Measurements from ENCODE around the gene CYP2C8. TPM values are rescaled to one million over a fixed set of nuclear protein-coding genes. Genes with fewer than 3 reads are reported as not detected.
"Not testable (repeated sequence)": the region's sequence is repeated elsewhere in the genome, so short reads cannot be mapped to it uniquely, and the experiment has no call there.

CYP2C8 gene
- polyA plus RNA-seq (2012; ENCODE audit: insufficient read depth, insufficient read length, low read depth), result not detected

- no peaks in the 10 kb centered on the region for H3K36me3 ChIP-seq
- H3K9me3 ChIP-seq, result no peaks in the 10 kb centered on the region
- no peak for TF ChIP-seq CTCF (IDR thresholded peaks at IDR 0.05; ENCODE audit: low read depth, low read length)
- no peaks in the 10 kb centered on the region for H3K27me3 ChIP-seq
- H3K4me3 ChIP-seq (ENCODE audit: low read depth, low read length), result no peak within 1 kb of the TSS
- no peaks in the 10 kb centered on the region for H3K4me1 ChIP-seq
- DNase-seq, result no peak
These were observed at the start of gene CYP2C8 for GRCh38 chr10:95069286-95069685. TSS of gene CYP2C8 (minus strand) at chr10:95069497. CDS start at chr10:95069402, 95 bp downstream.

GRCh38 chr10:95116869-95117269, 47.6 kb upstream of the CYP2C8 start:
- no peaks in the 10 kb centered on the region for H3K9me3 ChIP-seq
- no peak for TF ChIP-seq CTCF (IDR thresholded peaks at IDR 0.05; ENCODE audit: low read depth, low read length)
- H3K4me3 ChIP-seq (ENCODE audit: low read depth, low read length), result no peak overlapping the region
- DNase-seq, result no peak
- no peaks in the 10 kb centered on the region for H3K27me3 ChIP-seq
- no peaks in the 10 kb centered on the region for H3K4me1 ChIP-seq
- no peaks in the 10 kb centered on the region for H3K36me3 ChIP-seq

- H3K4me3 ChIP-seq (ENCODE audit: low read depth, low read length); DNase-seq; H3K4me1 ChIP-seq; H3K9me3 ChIP-seq; H3K27me3 ChIP-seq; H3K36me3 ChIP-seq: not testable (repeated sequence)
These were observed 41.5 kb upstream of the CYP2C8 start for GRCh38 chr10:95110823-95111222.

DNA sequence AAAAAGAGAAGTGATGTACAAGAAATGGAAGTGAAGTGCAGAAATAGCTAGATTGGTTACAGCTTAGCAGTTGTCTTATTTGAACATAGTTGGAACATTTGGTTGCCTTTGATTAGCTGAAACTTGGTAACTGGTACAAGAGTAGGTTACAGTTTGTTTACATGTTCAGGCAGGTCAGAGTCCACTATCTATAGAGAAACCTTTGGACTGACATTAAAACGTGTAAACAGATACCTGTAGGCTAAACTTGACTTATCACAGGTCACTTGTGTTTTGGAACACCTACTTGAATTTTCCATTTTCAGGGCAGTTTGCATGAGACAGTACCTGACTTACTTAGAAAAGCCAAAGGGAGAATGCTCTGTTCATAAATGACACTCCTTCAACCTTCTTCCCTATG, 28.5 kb upstream of the CYP2C8 start:
- no peak for TF ChIP-seq CTCF (IDR thresholded peaks at IDR 0.05; ENCODE audit: low read depth, low read length)
- Histone ChIP-seq H3K4me1 (no peaks in the 10 kb centered on the region), H3K9me3 (no peaks in the 10 kb centered on the region)

DNA sequence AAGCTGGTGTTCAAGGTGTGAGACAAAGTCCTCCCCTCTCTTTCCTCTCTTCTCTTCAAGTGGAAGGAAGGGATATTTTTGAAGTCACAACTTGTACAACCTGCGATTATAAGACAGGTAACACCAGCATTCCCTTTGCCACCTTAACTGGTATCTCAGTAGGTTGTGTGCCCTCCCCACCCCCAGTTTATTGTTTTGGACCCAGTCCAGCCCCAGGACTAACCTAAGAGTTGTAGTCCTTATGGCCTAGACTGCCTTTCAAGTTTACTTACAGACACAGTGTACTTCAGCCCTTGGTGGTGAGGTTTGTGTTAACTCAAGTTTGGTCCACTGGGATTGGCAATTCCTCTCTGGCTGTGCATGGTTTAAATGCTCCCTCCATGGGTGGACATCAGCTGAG, 26.8 kb upstream of the CYP2C8 start:
- Histone ChIP-seq H3K36me3 (no peaks in the 10 kb centered on the region), H3K4me3 (ENCODE audit: low read depth, low read length) (no peak overlapping the region), H3K9me3 (no peaks in the 10 kb centered on the region), H3K4me1 (no peaks in the 10 kb centered on the region), H3K27me3 (no peaks in the 10 kb centered on the region)
- no peak for TF ChIP-seq CTCF (IDR thresholded peaks at IDR 0.05; ENCODE audit: low read depth, low read length)
- no peak for DNase-seq

More for the DNA sequence above, 28.5 kb upstream of the CYP2C8 start:
- no peak overlapping the region for H3K4me3 ChIP-seq (ENCODE audit: low read depth, low read length)
- H3K27me3 ChIP-seq, result no peaks in the 10 kb centered on the region
- H3K36me3 ChIP-seq, result no peaks in the 10 kb centered on the region
- no peak for DNase-seq

GRCh38 chr10:95079626-95080025, 10.3 kb upstream of the CYP2C8 start:
- H3K9me3 ChIP-seq; H3K4me3 ChIP-seq (ENCODE audit: low read depth, low read length); H3K4me1 ChIP-seq; H3K36me3 ChIP-seq; H3K27me3 ChIP-seq; DNase-seq: not testable (repeated sequence)

DNA sequence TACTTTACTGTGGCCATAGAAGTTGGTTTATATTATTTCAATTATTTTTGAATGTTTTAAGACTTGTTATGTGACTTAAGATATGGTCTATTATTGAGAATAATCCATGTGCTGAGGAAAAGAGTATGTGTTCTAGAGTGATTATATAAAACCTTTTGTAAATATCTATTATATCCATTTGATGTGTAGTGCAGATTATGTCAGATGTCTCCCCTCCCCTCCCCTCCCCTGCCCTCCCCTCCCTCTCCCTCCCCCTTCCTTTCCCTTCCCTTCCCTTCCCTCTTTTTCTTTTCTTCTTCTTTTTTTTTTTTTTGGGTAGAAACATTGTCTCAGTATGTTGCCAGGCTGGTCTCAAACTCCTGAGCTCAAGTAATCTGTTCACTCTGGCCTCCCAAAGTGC, 8.3 kb upstream of the CYP2C8 start:
- Histone ChIP-seq H3K36me3 (no peaks in the 10 kb centered on the region), H3K4me1 (no peaks in the 10 kb centered on the region), H3K9me3 (no peaks in the 10 kb centered on the region), H3K4me3 (ENCODE audit: low read depth, low read length) (no peak overlapping the region), H3K27me3 (no peaks in the 10 kb centered on the region)
- TF ChIP-seq CTCF (IDR thresholded peaks at IDR 0.05; ENCODE audit: low read depth, low read length), result no peak
- no peak for DNase-seq
